Measurements from ENCODE around the gene RP9.

- no peak for TF ChIP-seq POLR2A (IDR thresholded peaks at IDR 0.05)
- TF ChIP-seq CTCF (IDR thresholded peaks at IDR 0.05): no peak
Observed at GRCh38 chr7:33130184-33130583, 21.0 kb upstream of the RP9 start.

Measured in Peyer's patch (tissue), 4 donors.